MM.1S (cell line): ENCODE data around the gene PGLYRP1.

Source experiments
- DNase-seq: peaks from one replicate; pipeline ENCODE4 v3.0.0-alpha.2; 2015
- H2AFZ ChIP-seq: fragments of 300-600 bp; sonication (generic); 2 replicates; pipeline ENCODE4 v1.6.0; 2016; ENCODE audit warnings: antibody characterized with exemption, low read length
- H3F3A ChIP-seq: fragments of 300-600 bp; sonication (generic); 2 replicates; pipeline ENCODE4 v1.6.1; 2016; ENCODE audit warnings: mild to moderate bottlenecking, antibody characterized with exemption, low read length, moderate library complexity, mixed read lengths; ENCODE audit not compliant: insufficient read depth
- H3K27ac ChIP-seq: fragments of 300-600 bp; sonication (generic); 2 replicates; pipeline ENCODE4 v1.5.1; 2016; ENCODE audit warnings: mild to moderate bottlenecking, low read length
- H3K27me3 ChIP-seq: fragments of 300-600 bp; sonication (generic); replicated peaks from 2 replicates; pipeline ENCODE4 v1.6.0; 2016; ENCODE audit warnings: low read length; ENCODE audit not compliant: insufficient read depth
- H3K36me3 ChIP-seq: fragments of 300-600 bp; sonication (generic); replicated peaks from 2 replicates; pipeline ENCODE4 v1.6.1; 2016; ENCODE audit warnings: mild to moderate bottlenecking, low read length, mixed read lengths; ENCODE audit not compliant: insufficient read depth
- H3K4me1 ChIP-seq: fragments of 300-600 bp; sonication (generic); 2 replicates; pipeline ENCODE4 v1.6.1; 2016; ENCODE audit warnings: low read length, mixed read lengths
- H3K4me2 ChIP-seq: fragments of 300-600 bp; sonication (generic); 2 replicates; pipeline ENCODE4 v1.6.0; 2016; ENCODE audit warnings: low read depth, low read length
- H3K4me3 ChIP-seq: fragments of 300-600 bp; sonication (generic); 2 replicates; pipeline ENCODE4 v1.5.1; 2016; ENCODE audit warnings: low read length, mixed read lengths
- H3K79me2 ChIP-seq: fragments of 300-600 bp; sonication (generic); 2 replicates; pipeline ENCODE4 v1.6.1; 2016; ENCODE audit warnings: mixed run types, low read length, mixed read lengths
- H3K9ac ChIP-seq: fragments of 300-600 bp; sonication (generic); 2 replicates; pipeline ENCODE4 v1.6.1; 2016; ENCODE audit warnings: low read length, mixed read lengths
- H3K9me2 ChIP-seq: fragments of 300-600 bp; sonication (generic); replicated peaks from 2 replicates; pipeline ENCODE4 v1.6.1; 2016; ENCODE audit warnings: mild to moderate bottlenecking, low read length, mixed read lengths; ENCODE audit not compliant: insufficient read depth
- H3K9me3 ChIP-seq: fragments of 300-600 bp; sonication (generic); replicated peaks from 2 replicates; pipeline ENCODE4 v1.6.1; 2016; ENCODE audit warnings: mild to moderate bottlenecking, low read length, mixed read lengths; ENCODE audit not compliant: insufficient read depth
- H4K20me1 ChIP-seq: fragments of 300-600 bp; sonication (generic); 2 replicates; pipeline ENCODE4 v1.6.1; 2016; ENCODE audit warnings: mild to moderate bottlenecking, low read length, moderate library complexity, mixed read lengths; ENCODE audit not compliant: insufficient read depth
- CTCF ChIP-seq: fragments of 300-600 bp; sonication (generic); IDR thresholded peaks from 2 replicates; pipeline ENCODE4 v1.5.1; 2016; ENCODE audit warnings: antibody characterized with exemption, low read length, mixed read lengths
- EZH2 ChIP-seq: fragments of 300-600 bp; sonication (generic); optimal IDR thresholded peaks from 2 replicates; pipeline ENCODE3; 2017; ENCODE audit warnings: low read depth, mild to moderate bottlenecking, antibody characterized with exemption, low read length, mixed read lengths
- EZH2phosphoT487 ChIP-seq: fragments of 300-600 bp; sonication (generic); IDR thresholded peaks from 2 replicates; pipeline ENCODE4 v1.6.1; 2018; ENCODE audit warnings: antibody characterized with exemption, low read length

The PGLYRP1 gene

GRCh38 chr19:46063201-46063600, 40.3 kb upstream of the PGLYRP1 start:
- no peaks in the 10 kb centered on the region for H4K20me1 ChIP-seq
- H3K27ac ChIP-seq = no peak overlapping the region
- no peaks in the 10 kb centered on the region for H3K9me3 ChIP-seq
- H3K4me1 ChIP-seq = no peaks in the 10 kb centered on the region
- H3K9me2 ChIP-seq = no peaks in the 10 kb centered on the region
- peaks cover 72% of the 10 kb centered on the region for H3K27me3 ChIP-seq
- H3K36me3 ChIP-seq = no peaks in the 10 kb centered on the region
- no peaks in the 10 kb centered on the region for H3F3A ChIP-seq
- no peak overlapping the region for H3K4me2 ChIP-seq
- H3K79me2 ChIP-seq = no peaks in the 10 kb centered on the region
- H2AFZ ChIP-seq = no peak overlapping the region
- DNase-seq = no peak
- no peak overlapping the region for H3K4me3 ChIP-seq
- H3K9ac ChIP-seq = no peak overlapping the region
- TF ChIP-seq EZH2 = no peak
- TF ChIP-seq CTCF = no peak
- TF ChIP-seq EZH2phosphoT487 = no peak

- Histone ChIP-seq H3K9me3 (no peaks in the 10 kb centered on the region), H3K9me2 (no peaks in the 10 kb centered on the region), H3K4me2 (no peak overlapping the region), H3F3A (no peaks in the 10 kb centered on the region), H4K20me1 (no peaks in the 10 kb centered on the region), H3K9ac (no peak overlapping the region), H2AFZ (no peak overlapping the region), H3K27me3 (peaks cover 67% of the 10 kb centered on the region), H3K4me1 (no peaks in the 10 kb centered on the region), H3K79me2 (no peaks in the 10 kb centered on the region), H3K4me3 (no peak overlapping the region), H3K27ac (no peak overlapping the region), H3K36me3 (no peaks in the 10 kb centered on the region)
- TF ChIP-seq CTCF = no peak
- DNase-seq = no peak
These were observed 37.2 kb upstream of the PGLYRP1 start for GRCh38 chr19:46060012-46060411.

GRCh38 chr19:46058778-46059177, 35.9 kb upstream of the PGLYRP1 start:
- H3K4me2 ChIP-seq = no peak overlapping the region
- DNase-seq = no peak
- H3K4me1 ChIP-seq = no peaks in the 10 kb centered on the region
- no peaks in the 10 kb centered on the region for H3F3A ChIP-seq
- no peak overlapping the region for H3K27ac ChIP-seq
- no peaks in the 10 kb centered on the region for H3K9me3 ChIP-seq
- H4K20me1 ChIP-seq = no peaks in the 10 kb centered on the region
- H3K9ac ChIP-seq = no peak overlapping the region
- H2AFZ ChIP-seq = no peak overlapping the region
- no peaks in the 10 kb centered on the region for H3K79me2 ChIP-seq
- TF ChIP-seq EZH2 = no peak
- no peak for TF ChIP-seq EZH2phosphoT487
- no peak for TF ChIP-seq CTCF
- H3K27me3 ChIP-seq = peaks cover 62% of the 10 kb centered on the region
- H3K36me3 ChIP-seq = no peaks in the 10 kb centered on the region
- H3K4me3 ChIP-seq = no peak overlapping the region
- H3K9me2 ChIP-seq = no peaks in the 10 kb centered on the region

- TF ChIP-seq EZH2 (no peak), EZH2phosphoT487 (no peak), CTCF (no peak)
These were observed 33.7 kb upstream of the PGLYRP1 start for GRCh38 chr19:46056536-46056935.

More at GRCh38 chr19:46056536-46056935, 33.7 kb upstream of the PGLYRP1 start:
- H3K4me1 ChIP-seq = no peaks in the 10 kb centered on the region
- no peaks in the 10 kb centered on the region for H4K20me1 ChIP-seq
- no peak overlapping the region for H2AFZ ChIP-seq
- no peak overlapping the region for H3K4me3 ChIP-seq
- peaks cover 54% of the 10 kb centered on the region for H3K27me3 ChIP-seq
- H3K4me2 ChIP-seq = no peak overlapping the region
- H3K9me2 ChIP-seq = no peaks in the 10 kb centered on the region
- H3K36me3 ChIP-seq = no peaks in the 10 kb centered on the region
- DNase-seq = no peak
- H3K9me3 ChIP-seq = no peaks in the 10 kb centered on the region
- no peaks in the 10 kb centered on the region for H3K79me2 ChIP-seq
- H3K27ac ChIP-seq = no peak overlapping the region
- no peaks in the 10 kb centered on the region for H3F3A ChIP-seq
- H3K9ac ChIP-seq = no peak overlapping the region
